Measurements from ENCODE around the gene CPEB3.

DNA sequence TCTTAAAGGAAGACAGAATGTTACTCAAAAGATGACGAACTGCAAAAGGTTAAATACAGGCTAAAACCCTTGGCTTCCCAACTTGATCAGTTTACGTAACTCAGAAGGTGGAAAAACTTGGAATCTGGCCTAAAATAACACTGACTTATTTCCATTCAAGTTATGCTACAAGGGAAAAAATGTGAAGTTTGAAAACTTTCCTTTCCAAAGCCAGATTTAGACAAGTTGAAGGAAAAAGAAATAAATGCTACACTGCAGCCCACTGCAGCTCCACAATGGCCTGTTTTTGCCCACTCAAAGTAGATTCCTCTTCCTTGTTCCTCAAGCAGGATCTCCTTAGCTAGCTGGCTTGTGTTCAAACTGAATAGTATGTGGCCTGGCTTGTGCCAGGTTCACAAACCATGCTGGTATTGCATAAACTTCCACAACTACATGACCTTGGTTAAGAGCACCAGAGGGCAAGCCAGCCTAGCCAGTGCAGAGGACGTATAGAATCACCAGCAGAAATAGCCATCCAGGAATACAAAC, 166.2 kb downstream of the CPEB3 start:
- TF ChIP-seq, protein P1, sequence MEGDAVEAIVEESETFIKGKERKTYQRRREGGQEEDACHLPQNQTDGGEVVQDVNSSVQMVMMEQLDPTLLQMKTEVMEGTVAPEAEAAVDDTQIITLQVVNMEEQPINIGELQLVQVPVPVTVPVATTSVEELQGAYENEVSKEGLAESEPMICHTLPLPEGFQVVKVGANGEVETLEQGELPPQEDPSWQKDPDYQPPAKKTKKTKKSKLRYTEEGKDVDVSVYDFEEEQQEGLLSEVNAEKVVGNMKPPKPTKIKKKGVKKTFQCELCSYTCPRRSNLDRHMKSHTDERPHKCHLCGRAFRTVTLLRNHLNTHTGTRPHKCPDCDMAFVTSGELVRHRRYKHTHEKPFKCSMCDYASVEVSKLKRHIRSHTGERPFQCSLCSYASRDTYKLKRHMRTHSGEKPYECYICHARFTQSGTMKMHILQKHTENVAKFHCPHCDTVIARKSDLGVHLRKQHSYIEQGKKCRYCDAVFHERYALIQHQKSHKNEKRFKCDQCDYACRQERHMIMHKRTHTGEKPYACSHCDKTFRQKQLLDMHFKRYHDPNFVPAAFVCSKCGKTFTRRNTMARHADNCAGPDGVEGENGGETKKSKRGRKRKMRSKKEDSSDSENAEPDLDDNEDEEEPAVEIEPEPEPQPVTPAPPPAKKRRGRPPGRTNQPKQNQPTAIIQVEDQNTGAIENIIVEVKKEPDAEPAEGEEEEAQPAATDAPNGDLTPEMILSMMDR (IDR thresholded peaks at IDR 0.05 in 2 of 3, conservative IDR thresholded peaks at IDR 0.05 in 1 of 3; ENCODE audit: insufficient read depth in 2 of 3, low read depth in 1 of 3, low read length in 3 of 3): no peak
- no peak for TF ChIP-seq CHCHD3 (CRISPR knock-in tag; IDR thresholded peaks at IDR 0.05)

Data from K562 (cell line).